WTC11 (cell line): ENCODE measurements around the gene HMBS.

Experiments used
- CREB1 ChIP-seq: sonication (generic); formaldehyde crosslinking; IDR thresholded peaks from 2 replicates; pipeline ENCODE4 v1.8.0; 2023; ENCODE audit warnings: mild to moderate bottlenecking, missing genetic modification reagents
- CREM ChIP-seq: sonication (generic); formaldehyde crosslinking; IDR thresholded peaks from 2 replicates; pipeline ENCODE4 v1.8.1; 2022; ENCODE audit warnings: mild to moderate bottlenecking, missing genetic modification reagents, moderate library complexity
- ESRRA ChIP-seq: sonication (generic); formaldehyde crosslinking; IDR thresholded peaks from 2 replicates; pipeline ENCODE4 v1.8.1; 2022; ENCODE audit warnings: mild to moderate bottlenecking, missing genetic modification reagents, borderline replicate concordance
- KAT7 ChIP-seq: sonication (generic); formaldehyde crosslinking; IDR thresholded peaks from 2 replicates; pipeline ENCODE4 v1.8.1; 2023; ENCODE audit warnings: missing genetic modification reagents, mild to moderate bottlenecking, borderline replicate concordance
- NFE2L1 ChIP-seq: sonication (generic); formaldehyde crosslinking; IDR thresholded peaks from 2 replicates; pipeline ENCODE4 v1.8.1; 2023; ENCODE audit warnings: missing genetic modification reagents
- RELA ChIP-seq: sonication (generic); formaldehyde crosslinking; IDR thresholded peaks from 2 replicates; pipeline ENCODE4 v1.8.1; 2022; ENCODE audit warnings: missing genetic modification reagents, mild to moderate bottlenecking, borderline replicate concordance
- TEAD1 ChIP-seq: sonication (generic); formaldehyde crosslinking; IDR thresholded peaks from 2 replicates; pipeline ENCODE4 v1.8.0; 2022; ENCODE audit warnings: mild to moderate bottlenecking, missing genetic modification reagents
- TEAD4 ChIP-seq: sonication (generic); formaldehyde crosslinking; IDR thresholded peaks from 2 replicates; pipeline ENCODE4 v1.8.0; 2022; ENCODE audit warnings: mild to moderate bottlenecking, missing genetic modification reagents
- ZNF121 ChIP-seq: sonication (generic); formaldehyde crosslinking; IDR thresholded peaks from 2 replicates; pipeline ENCODE4 v1.8.0; 2023; ENCODE audit warnings: missing genetic modification reagents
- TF ChIP-seq, protein P1 (sequence below): sonication (generic); formaldehyde crosslinking; IDR thresholded peaks from 2 replicates; pipeline ENCODE4 v1.8.0; 2023; ENCODE audit warnings: mild to moderate bottlenecking, missing genetic modification reagents
- TF ChIP-seq, protein P2 (sequence below): sonication (generic); formaldehyde crosslinking; IDR thresholded peaks from 2 replicates; pipeline ENCODE4 v1.8.0; 2023; ENCODE audit warnings: missing genetic modification reagents
- TF ChIP-seq, protein P3 (sequence below): fragments of 200-600 bp; IDR thresholded peaks from 2 replicates; pipeline ENCODE4 v1.8.0; 2022; ENCODE audit warnings: antibody characterized with exemption
- TF ChIP-seq, protein P4 (sequence below): sonication (generic); formaldehyde crosslinking; IDR thresholded peaks from 2 replicates; pipeline ENCODE4 v1.8.1; 2022; ENCODE audit warnings: missing genetic modification reagents, borderline replicate concordance
- TF ChIP-seq, protein P5 (sequence below): sonication (generic); formaldehyde crosslinking; IDR thresholded peaks from 2 replicates; pipeline ENCODE4 v1.8.1; 2022; ENCODE audit warnings: mild to moderate bottlenecking, missing genetic modification reagents, moderate library complexity, borderline replicate concordance

DNA sequence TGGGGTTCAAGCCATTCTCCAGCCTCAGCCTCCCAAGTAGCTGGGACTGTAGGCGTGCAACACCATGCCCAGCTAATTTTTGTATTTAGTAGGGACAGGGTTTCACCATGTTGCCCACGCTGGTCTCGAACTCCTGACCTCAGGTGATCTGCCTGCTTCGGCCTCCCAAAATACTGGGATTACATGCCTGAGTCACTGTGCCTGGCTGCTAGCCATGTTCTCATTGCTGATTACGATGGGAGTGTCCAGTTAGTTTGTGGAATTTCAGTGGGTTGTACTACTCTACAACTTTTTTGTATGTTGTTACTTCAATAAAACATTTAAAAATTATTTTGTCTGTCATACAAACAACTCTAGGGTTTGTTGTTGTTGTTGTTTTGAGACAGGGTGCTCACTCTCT is 21.9 kb upstream of the HMBS start:
- TF ChIP-seq TEAD4 (CRISPR knock-in tag) (no peak), RELA (CRISPR knock-in tag) (no peak), ESRRA (no peak), NFE2L1 (CRISPR knock-in tag) (no peak), ZNF121 (no peak), CREM (CRISPR knock-in tag) (no peak), KAT7 (no peak), CREB1 (CRISPR knock-in tag) (no peak), TEAD1 (CRISPR knock-in tag) (no peak)
- TF ChIP-seq, protein P1, sequence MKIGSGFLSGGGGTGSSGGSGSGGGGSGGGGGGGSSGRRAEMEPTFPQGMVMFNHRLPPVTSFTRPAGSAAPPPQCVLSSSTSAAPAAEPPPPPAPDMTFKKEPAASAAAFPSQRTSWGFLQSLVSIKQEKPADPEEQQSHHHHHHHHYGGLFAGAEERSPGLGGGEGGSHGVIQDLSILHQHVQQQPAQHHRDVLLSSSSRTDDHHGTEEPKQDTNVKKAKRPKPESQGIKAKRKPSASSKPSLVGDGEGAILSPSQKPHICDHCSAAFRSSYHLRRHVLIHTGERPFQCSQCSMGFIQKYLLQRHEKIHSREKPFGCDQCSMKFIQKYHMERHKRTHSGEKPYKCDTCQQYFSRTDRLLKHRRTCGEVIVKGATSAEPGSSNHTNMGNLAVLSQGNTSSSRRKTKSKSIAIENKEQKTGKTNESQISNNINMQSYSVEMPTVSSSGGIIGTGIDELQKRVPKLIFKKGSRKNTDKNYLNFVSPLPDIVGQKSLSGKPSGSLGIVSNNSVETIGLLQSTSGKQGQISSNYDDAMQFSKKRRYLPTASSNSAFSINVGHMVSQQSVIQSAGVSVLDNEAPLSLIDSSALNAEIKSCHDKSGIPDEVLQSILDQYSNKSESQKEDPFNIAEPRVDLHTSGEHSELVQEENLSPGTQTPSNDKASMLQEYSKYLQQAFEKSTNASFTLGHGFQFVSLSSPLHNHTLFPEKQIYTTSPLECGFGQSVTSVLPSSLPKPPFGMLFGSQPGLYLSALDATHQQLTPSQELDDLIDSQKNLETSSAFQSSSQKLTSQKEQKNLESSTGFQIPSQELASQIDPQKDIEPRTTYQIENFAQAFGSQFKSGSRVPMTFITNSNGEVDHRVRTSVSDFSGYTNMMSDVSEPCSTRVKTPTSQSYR (CRISPR knock-in tag) = no peak
- TF ChIP-seq, protein P2, sequence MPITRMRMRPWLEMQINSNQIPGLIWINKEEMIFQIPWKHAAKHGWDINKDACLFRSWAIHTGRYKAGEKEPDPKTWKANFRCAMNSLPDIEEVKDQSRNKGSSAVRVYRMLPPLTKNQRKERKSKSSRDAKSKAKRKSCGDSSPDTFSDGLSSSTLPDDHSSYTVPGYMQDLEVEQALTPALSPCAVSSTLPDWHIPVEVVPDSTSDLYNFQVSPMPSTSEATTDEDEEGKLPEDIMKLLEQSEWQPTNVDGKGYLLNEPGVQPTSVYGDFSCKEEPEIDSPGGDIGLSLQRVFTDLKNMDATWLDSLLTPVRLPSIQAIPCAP (CRISPR knock-in tag) = no peak
- TF ChIP-seq, protein P3, sequence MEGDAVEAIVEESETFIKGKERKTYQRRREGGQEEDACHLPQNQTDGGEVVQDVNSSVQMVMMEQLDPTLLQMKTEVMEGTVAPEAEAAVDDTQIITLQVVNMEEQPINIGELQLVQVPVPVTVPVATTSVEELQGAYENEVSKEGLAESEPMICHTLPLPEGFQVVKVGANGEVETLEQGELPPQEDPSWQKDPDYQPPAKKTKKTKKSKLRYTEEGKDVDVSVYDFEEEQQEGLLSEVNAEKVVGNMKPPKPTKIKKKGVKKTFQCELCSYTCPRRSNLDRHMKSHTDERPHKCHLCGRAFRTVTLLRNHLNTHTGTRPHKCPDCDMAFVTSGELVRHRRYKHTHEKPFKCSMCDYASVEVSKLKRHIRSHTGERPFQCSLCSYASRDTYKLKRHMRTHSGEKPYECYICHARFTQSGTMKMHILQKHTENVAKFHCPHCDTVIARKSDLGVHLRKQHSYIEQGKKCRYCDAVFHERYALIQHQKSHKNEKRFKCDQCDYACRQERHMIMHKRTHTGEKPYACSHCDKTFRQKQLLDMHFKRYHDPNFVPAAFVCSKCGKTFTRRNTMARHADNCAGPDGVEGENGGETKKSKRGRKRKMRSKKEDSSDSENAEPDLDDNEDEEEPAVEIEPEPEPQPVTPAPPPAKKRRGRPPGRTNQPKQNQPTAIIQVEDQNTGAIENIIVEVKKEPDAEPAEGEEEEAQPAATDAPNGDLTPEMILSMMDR = no peak
- TF ChIP-seq, protein P4, sequence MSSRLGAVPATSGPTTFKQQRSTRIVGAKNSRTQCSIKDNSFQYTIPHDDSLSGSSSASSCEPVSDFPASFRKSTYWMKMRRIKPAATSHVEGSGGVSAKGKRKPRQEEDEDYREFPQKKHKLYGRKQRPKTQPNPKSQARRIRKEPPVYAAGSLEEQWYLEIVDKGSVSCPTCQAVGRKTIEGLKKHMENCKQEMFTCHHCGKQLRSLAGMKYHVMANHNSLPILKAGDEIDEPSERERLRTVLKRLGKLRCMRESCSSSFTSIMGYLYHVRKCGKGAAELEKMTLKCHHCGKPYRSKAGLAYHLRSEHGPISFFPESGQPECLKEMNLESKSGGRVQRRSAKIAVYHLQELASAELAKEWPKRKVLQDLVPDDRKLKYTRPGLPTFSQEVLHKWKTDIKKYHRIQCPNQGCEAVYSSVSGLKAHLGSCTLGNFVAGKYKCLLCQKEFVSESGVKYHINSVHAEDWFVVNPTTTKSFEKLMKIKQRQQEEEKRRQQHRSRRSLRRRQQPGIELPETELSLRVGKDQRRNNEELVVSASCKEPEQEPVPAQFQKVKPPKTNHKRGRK (CRISPR knock-in tag) = no peak
- TF ChIP-seq, protein P5, sequence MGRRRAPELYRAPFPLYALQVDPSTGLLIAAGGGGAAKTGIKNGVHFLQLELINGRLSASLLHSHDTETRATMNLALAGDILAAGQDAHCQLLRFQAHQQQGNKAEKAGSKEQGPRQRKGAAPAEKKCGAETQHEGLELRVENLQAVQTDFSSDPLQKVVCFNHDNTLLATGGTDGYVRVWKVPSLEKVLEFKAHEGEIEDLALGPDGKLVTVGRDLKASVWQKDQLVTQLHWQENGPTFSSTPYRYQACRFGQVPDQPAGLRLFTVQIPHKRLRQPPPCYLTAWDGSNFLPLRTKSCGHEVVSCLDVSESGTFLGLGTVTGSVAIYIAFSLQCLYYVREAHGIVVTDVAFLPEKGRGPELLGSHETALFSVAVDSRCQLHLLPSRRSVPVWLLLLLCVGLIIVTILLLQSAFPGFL = no peak
